H1 (cell line): ENCODE results near the gene SUSD5. TPM values are rescaled to one million over a fixed set of nuclear protein-coding genes. Genes with fewer than 3 reads are reported as not detected.

Source experiments
- JUND ChIP-seq: IDR thresholded peaks from 2 replicates; pipeline ENCODE4 v1.6.1; 2011; ENCODE audit warnings: mild to moderate bottlenecking, improper control_type of control experiment, low read length
- MAFK ChIP-seq: IDR thresholded peaks from 2 replicates; pipeline ENCODE4 v1.6.1; 2012; ENCODE audit warnings: low read depth, mild to moderate bottlenecking, improper control_type of control experiment, low read length
- POLR2AphosphoS5 ChIP-seq: IDR thresholded peaks from 2 replicates; pipeline ENCODE4 v1.6.1; 2011; ENCODE audit warnings: low read depth, low read length
- POU5F1 ChIP-seq: IDR thresholded peaks from 2 replicates; pipeline ENCODE4 v1.6.1; 2011; ENCODE audit warnings: low read depth, mild to moderate bottlenecking, low read length, moderate library complexity
- RFX5 ChIP-seq: IDR thresholded peaks from 2 replicates; pipeline ENCODE4 v1.6.1; 2011; ENCODE audit warnings: low read depth, low read length, improper control_type of control experiment, borderline replicate concordance
- SP1 ChIP-seq: IDR thresholded peaks from 2 replicates; pipeline ENCODE4 v1.6.1; 2011; ENCODE audit warnings: low read depth, low read length
- polyA plus RNA-seq, 7 experiments: library from polyadenylated mRNA; depleted of rRNA in 3 of 7; stranded (reverse) in 5 of 7; unstranded in 2 of 7; fragments of >200 nt in 5 of 7; fragments of 200-250 nt in 2 of 7; gene quantifications; 1 replicate in 5 of 7; 2 replicates in 1 of 7; 4 replicates in 1 of 7; pipeline versions ENCODE4 v1.2.1 to v1.2.3, GENCODE V29; 2011 to 2013; ENCODE audit warnings: missing spikeins in 2 of 7, mixed read lengths in 2 of 7
- total RNA-seq: library from RNA; stranded (reverse); fragmentation: NEBNext Ultra II Directional; extraction: Animal tissue kit (Norgen Biotek cat#: 25700); gene quantifications from 2 replicates; pipeline ENCODE4 v1.2.1, GENCODE V29; 2021
- TF ChIP-seq, protein P1 (sequence below): fragments of 300-600 bp; sonication (generic); IDR thresholded peaks from 2 replicates; pipeline ENCODE4 v1.7.1; 2012; ENCODE audit warnings: low read length, moderate library complexity, mild to moderate bottlenecking, inconsistent platforms; ENCODE audit not compliant: insufficient replicate concordance

SUSD5 gene
- total and polyA plus RNA-seq, 2 of the 8 experiments (the other 6 are each of a cell fraction or from before 2014, with no cell fraction given), result 0.92 to 3.3 TPM

DNA sequence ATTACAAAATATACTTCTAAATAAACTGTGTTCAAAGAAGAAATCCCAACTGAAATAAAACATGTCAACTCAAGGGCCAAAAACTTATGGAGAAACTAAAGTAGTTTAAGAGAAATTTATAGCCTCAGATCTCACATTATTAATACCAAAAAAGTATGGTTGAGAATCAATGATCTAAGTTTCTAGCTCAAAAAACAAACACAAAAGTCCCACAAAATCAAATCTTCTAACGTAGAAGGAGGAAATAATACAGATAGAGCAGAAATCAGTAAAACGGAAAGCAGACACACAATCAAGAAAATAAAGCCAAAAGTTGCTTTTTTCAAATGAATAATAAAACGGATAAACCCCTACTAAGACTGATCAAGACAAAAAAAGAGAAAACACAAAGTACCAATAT, 2.9 kb downstream of the SUSD5 start (continued):
- TF ChIP-seq, protein P1, sequence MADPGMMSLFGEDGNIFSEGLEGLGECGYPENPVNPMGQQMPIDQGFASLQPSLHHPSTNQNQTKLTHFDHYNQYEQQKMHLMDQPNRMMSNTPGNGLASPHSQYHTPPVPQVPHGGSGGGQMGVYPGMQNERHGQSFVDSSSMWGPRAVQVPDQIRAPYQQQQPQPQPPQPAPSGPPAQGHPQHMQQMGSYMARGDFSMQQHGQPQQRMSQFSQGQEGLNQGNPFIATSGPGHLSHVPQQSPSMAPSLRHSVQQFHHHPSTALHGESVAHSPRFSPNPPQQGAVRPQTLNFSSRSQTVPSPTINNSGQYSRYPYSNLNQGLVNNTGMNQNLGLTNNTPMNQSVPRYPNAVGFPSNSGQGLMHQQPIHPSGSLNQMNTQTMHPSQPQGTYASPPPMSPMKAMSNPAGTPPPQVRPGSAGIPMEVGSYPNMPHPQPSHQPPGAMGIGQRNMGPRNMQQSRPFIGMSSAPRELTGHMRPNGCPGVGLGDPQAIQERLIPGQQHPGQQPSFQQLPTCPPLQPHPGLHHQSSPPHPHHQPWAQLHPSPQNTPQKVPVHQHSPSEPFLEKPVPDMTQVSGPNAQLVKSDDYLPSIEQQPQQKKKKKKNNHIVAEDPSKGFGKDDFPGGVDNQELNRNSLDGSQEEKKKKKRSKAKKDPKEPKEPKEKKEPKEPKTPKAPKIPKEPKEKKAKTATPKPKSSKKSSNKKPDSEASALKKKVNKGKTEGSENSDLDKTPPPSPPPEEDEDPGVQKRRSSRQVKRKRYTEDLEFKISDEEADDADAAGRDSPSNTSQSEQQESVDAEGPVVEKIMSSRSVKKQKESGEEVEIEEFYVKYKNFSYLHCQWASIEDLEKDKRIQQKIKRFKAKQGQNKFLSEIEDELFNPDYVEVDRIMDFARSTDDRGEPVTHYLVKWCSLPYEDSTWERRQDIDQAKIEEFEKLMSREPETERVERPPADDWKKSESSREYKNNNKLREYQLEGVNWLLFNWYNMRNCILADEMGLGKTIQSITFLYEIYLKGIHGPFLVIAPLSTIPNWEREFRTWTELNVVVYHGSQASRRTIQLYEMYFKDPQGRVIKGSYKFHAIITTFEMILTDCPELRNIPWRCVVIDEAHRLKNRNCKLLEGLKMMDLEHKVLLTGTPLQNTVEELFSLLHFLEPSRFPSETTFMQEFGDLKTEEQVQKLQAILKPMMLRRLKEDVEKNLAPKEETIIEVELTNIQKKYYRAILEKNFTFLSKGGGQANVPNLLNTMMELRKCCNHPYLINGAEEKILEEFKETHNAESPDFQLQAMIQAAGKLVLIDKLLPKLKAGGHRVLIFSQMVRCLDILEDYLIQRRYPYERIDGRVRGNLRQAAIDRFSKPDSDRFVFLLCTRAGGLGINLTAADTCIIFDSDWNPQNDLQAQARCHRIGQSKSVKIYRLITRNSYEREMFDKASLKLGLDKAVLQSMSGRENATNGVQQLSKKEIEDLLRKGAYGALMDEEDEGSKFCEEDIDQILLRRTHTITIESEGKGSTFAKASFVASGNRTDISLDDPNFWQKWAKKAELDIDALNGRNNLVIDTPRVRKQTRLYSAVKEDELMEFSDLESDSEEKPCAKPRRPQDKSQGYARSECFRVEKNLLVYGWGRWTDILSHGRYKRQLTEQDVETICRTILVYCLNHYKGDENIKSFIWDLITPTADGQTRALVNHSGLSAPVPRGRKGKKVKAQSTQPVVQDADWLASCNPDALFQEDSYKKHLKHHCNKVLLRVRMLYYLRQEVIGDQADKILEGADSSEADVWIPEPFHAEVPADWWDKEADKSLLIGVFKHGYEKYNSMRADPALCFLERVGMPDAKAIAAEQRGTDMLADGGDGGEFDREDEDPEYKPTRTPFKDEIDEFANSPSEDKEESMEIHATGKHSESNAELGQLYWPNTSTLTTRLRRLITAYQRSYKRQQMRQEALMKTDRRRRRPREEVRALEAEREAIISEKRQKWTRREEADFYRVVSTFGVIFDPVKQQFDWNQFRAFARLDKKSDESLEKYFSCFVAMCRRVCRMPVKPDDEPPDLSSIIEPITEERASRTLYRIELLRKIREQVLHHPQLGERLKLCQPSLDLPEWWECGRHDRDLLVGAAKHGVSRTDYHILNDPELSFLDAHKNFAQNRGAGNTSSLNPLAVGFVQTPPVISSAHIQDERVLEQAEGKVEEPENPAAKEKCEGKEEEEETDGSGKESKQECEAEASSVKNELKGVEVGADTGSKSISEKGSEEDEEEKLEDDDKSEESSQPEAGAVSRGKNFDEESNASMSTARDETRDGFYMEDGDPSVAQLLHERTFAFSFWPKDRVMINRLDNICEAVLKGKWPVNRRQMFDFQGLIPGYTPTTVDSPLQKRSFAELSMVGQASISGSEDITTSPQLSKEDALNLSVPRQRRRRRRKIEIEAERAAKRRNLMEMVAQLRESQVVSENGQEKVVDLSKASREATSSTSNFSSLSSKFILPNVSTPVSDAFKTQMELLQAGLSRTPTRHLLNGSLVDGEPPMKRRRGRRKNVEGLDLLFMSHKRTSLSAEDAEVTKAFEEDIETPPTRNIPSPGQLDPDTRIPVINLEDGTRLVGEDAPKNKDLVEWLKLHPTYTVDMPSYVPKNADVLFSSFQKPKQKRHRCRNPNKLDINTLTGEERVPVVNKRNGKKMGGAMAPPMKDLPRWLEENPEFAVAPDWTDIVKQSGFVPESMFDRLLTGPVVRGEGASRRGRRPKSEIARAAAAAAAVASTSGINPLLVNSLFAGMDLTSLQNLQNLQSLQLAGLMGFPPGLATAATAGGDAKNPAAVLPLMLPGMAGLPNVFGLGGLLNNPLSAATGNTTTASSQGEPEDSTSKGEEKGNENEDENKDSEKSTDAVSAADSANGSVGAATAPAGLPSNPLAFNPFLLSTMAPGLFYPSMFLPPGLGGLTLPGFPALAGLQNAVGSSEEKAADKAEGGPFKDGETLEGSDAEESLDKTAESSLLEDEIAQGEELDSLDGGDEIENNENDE, result no peak
- TF ChIP-seq JUND (no peak), POU5F1 (no peak), RFX5 (no peak), SP1 (no peak), MAFK (no peak), POLR2AphosphoS5 (no peak)
